Measurements from ENCODE around the gene RFPL1. TPM values are rescaled to one million over a fixed set of nuclear protein-coding genes. Genes with fewer than 3 reads are reported as not detected.
"Not testable (repeated sequence)": the region's sequence is repeated elsewhere in the genome, so short reads cannot be mapped to it uniquely, and the experiment has no call there.

RFPL1 gene
- total RNA-seq = not detected
- long read RNA-seq = 0 reads

DNA sequence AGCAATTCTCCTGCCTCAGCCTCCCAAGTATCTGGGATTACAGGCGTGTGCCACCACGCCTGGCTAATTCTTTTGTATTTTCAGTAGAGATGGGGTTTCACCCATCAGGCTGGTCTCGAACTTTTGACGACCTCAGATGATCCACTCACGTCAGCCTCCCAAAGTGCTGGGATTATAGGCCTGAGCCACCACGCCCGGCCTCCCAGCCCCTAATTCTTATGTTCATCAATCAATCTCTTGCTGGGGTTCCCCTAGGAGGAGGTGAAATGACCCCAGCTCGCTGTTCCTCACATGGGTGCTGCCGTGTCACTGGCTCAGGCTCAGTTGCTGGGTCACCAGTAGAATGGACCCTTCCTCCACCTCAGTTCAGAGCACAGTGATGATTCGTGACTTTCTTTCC is at the start of gene RFPL1:
Gene RFPL1 (plus strand): TSS at position 301 of the 400 bp plus-strand sequence.
- H3K4me1 ChIP-seq; H3K4me3 ChIP-seq; DNase-seq; H3K9me3 ChIP-seq (replicated peaks); H3K27ac ChIP-seq (replicated peaks); intact Hi-C loops (cut with micrococcal nuclease); H3K36me3 ChIP-seq: not testable (repeated sequence)
- peaks cover 29% of the 10 kb centered on the region for H3K27me3 ChIP-seq (ENCODE audit: low read depth)

DNA sequence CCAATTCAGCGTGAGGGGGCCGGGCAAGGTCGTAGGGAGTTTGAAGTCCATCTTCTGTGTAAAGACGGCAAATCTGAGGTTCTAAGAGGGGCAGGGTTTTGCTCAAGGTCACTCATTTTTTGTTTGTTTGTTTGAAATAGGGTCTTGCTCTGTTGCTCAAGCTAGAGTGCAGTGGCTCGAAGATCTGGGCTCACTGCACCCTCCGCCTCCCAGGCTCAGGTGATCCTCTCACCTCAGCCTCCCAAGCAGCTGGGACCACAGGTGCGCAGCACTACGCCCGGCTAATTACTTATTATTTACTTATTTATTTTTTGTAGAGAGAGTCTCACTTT is 49.7 kb upstream of the RFPL1 start:
- H3K4me3 ChIP-seq = peak overlapping the region; percentile 90
- intact Hi-C loops (cut with micrococcal nuclease) = no loop called here
- peak overlapping the region; percentile 93 for H3K27ac ChIP-seq (replicated peaks)
- DNase-seq = no peak
- H3K4me1 ChIP-seq = peaks cover 39% of the 10 kb centered on the region
- no peaks in the 10 kb centered on the region for H3K9me3 ChIP-seq (replicated peaks)
- H3K36me3 ChIP-seq = no peaks in the 10 kb centered on the region
- TF ChIP-seq, protein P1, sequence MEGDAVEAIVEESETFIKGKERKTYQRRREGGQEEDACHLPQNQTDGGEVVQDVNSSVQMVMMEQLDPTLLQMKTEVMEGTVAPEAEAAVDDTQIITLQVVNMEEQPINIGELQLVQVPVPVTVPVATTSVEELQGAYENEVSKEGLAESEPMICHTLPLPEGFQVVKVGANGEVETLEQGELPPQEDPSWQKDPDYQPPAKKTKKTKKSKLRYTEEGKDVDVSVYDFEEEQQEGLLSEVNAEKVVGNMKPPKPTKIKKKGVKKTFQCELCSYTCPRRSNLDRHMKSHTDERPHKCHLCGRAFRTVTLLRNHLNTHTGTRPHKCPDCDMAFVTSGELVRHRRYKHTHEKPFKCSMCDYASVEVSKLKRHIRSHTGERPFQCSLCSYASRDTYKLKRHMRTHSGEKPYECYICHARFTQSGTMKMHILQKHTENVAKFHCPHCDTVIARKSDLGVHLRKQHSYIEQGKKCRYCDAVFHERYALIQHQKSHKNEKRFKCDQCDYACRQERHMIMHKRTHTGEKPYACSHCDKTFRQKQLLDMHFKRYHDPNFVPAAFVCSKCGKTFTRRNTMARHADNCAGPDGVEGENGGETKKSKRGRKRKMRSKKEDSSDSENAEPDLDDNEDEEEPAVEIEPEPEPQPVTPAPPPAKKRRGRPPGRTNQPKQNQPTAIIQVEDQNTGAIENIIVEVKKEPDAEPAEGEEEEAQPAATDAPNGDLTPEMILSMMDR (IDR thresholded peaks at IDR 0.05; ENCODE audit: borderline replicate concordance) = no peak
- no peaks in the 10 kb centered on the region for H3K27me3 ChIP-seq (ENCODE audit: low read depth)

DNA sequence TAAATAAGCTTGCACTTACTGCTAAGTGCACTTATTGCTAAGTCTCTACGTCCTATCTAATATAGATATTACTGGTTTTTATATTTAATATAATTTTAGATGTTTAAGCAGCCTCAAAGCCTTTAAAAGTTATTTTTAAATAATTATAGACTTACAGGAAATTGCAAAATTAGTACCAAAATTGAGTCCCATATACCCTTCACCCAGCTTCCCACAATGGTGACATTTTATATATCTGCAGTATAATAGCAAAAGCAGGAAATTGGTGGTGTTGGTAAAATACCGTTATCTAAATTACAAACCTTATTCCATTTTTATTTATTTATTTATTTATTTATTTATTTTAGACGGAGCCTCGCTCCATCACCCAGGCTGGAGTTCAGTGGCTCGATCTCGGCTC is 48.1 kb upstream of the RFPL1 start:
- Histone ChIP-seq H3K36me3 (no peaks in the 10 kb centered on the region), H3K27me3 (ENCODE audit: low read depth) (no peaks in the 10 kb centered on the region), H3K4me1 (peaks cover 38% of the 10 kb centered on the region), H3K27ac (replicated peaks) (no peak overlapping the region), H3K9me3 (replicated peaks) (no peaks in the 10 kb centered on the region), H3K4me3 (no peak overlapping the region)
- TF ChIP-seq, protein P1 (IDR thresholded peaks at IDR 0.05; ENCODE audit: borderline replicate concordance) = no peak
- intact Hi-C loops (cut with micrococcal nuclease) = no loop called here
- DNase-seq = no peak

DNA sequence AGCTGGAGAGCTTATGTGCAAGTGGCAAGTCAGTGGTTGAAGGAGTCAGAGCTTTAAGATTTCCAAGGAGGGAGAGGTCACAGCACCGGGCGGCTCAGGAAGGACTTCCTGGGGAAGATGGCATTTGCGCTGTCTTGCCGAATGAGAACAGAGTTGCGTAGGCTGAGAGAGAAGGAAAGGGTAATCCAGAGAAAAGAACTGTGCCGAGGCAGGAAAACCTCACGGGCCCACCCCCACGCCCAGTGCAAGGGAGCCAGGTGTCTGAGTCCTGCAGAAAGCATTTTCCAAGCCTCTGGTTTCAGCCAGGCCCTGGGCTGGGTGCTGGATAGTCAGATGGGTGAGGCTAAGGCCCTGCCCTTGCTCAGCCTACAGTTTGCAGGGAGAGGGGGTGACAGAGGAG is 46.8 kb upstream of the RFPL1 start:
- H3K9me3 ChIP-seq (replicated peaks) = no peaks in the 10 kb centered on the region
- no peak overlapping the region for H3K4me3 ChIP-seq
- no peaks in the 10 kb centered on the region for H3K36me3 ChIP-seq
- H3K27ac ChIP-seq (replicated peaks) = no peak overlapping the region
- H3K4me1 ChIP-seq = peaks cover 30% of the 10 kb centered on the region
- intact Hi-C loops (cut with micrococcal nuclease) = no loop called here
- H3K27me3 ChIP-seq (ENCODE audit: low read depth) = no peaks in the 10 kb centered on the region
- TF ChIP-seq, protein P1 (IDR thresholded peaks at IDR 0.05; ENCODE audit: borderline replicate concordance) = no peak
- no peak for DNase-seq

DNA sequence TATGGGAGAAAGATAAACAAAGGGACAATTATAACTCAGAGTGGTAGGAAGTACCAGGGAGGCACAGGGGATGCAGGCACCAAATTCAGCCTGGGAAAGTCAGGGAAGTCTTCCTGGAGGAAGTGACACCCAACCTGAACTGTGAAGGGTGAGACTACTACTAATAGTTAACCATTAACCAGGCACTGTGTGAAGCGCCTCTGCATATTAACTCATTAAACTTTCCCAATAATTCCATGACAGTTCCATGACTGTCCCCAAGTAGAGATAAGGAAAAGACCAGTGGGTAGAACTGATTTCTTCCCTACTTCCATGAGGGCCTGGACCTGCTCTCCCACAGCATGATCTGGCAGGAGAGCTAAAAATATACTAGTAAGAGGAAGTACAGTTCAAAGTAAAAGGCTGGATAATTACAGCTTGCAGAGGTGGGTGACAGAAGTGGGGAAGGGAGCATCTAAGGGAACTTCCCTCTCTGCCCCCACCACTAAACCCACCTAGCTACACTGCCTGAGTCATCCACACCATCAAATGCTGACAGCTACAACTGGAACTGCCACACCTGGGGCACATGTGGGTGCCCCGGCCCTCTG is 45.3 kb upstream of the RFPL1 start:
- H3K27ac ChIP-seq (replicated peaks) = no peak overlapping the region
- H3K4me1 ChIP-seq = peaks cover 15% of the 10 kb centered on the region
- TF ChIP-seq, protein P1 (IDR thresholded peaks at IDR 0.05; ENCODE audit: borderline replicate concordance) = no peak
- DNase-seq = no peak
- intact Hi-C loops (cut with micrococcal nuclease) = no loop called here
- H3K36me3 ChIP-seq = no peaks in the 10 kb centered on the region
- no peaks in the 10 kb centered on the region for H3K9me3 ChIP-seq (replicated peaks)
- H3K4me3 ChIP-seq = no peak overlapping the region
- no peaks in the 10 kb centered on the region for H3K27me3 ChIP-seq (ENCODE audit: low read depth)

DNA sequence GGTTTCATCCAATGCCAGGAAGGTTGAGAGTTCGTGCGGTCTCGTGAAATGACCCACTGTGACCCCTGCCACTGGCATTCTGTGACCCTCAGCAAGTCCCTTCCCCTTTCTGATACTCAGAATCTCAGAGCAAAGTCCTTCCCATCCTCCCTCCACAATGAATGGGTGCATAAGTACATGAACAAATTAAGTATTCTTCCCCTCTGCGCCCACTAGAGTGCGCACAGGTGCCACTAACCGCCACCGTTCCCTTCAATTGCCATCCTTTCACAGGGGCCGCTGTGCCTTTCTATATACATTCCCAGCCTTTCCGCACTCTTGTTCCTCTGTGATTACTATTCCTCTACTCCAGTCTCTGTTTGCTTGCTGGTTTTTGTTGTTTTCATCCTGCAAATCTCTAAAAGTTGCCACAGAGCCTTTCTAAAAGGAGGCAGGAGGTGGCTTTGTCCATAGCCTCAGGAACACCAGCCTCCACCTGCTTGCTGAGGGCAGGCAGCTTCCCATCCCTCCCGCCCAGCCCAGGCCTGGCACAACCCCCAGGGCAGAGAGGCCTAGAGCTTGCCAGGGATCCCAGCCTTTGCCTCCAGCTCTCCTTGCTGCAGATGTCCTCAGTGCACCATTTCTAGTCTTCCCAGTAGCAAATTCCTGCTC is 43.3 kb upstream of the RFPL1 start:
- intact Hi-C loops (cut with micrococcal nuclease) = no loop called here
- TF ChIP-seq, protein P1 (IDR thresholded peaks at IDR 0.05; ENCODE audit: borderline replicate concordance) = peak; percentile 84
- Histone ChIP-seq H3K4me3 (no peak overlapping the region), H3K27me3 (ENCODE audit: low read depth) (no peaks in the 10 kb centered on the region), H3K4me1 (peaks cover 4% of the 10 kb centered on the region), H3K9me3 (replicated peaks) (no peaks in the 10 kb centered on the region), H3K27ac (replicated peaks) (no peak overlapping the region), H3K36me3 (no peaks in the 10 kb centered on the region)
- peak; percentile 64 for DNase-seq
